Endodermal cell (in vitro differentiated cells): ENCODE results near the gene TRABD2B. TPM values are rescaled to one million over a fixed set of nuclear protein-coding genes. Genes with fewer than 3 reads are reported as not detected.
A peak's percentile ranks its signal among the peaks of the same experiment; 100 is the strongest.

Experiments
- DNase-seq: peaks from one replicate; pipeline ENCODE4 v3.0.0-alpha.2; 2017
- H3K27ac ChIP-seq: 2 replicates; pipeline ENCODE4 v1.5.1; 2013; ENCODE audit warnings: mild to moderate bottlenecking, low read depth, low read length, moderate library complexity
- H3K27me3 ChIP-seq: 2 replicates; pipeline ENCODE4 v1.6.1; 2013; ENCODE audit warnings: mild to moderate bottlenecking, low read length, moderate library complexity; ENCODE audit not compliant: insufficient read depth, control insufficient read depth, poor library complexity, severe bottlenecking
- H3K36me3 ChIP-seq: 2 replicates; pipeline ENCODE4 v1.7.0; 2013; ENCODE audit warnings: mild to moderate bottlenecking, low read length, moderate library complexity; ENCODE audit not compliant: control insufficient read depth, insufficient read depth
- H3K4me1 ChIP-seq: one replicate; pipeline ENCODE4 v1.7.0; 2013; ENCODE audit warnings: low read length; ENCODE audit not compliant: control insufficient read depth, insufficient read depth
- H3K4me3 ChIP-seq: 2 replicates; pipeline ENCODE4 v1.5.1; 2013; ENCODE audit warnings: mild to moderate bottlenecking, low read length, moderate library complexity
- H3K9ac ChIP-seq: 2 replicates; pipeline ENCODE4 v1.6.1; 2013; ENCODE audit warnings: mild to moderate bottlenecking, low read length, moderate library complexity; ENCODE audit not compliant: poor library complexity, severe bottlenecking; ENCODE audit errors: extremely low read depth
- H3K9me3 ChIP-seq: 2 replicates; pipeline ENCODE4 v1.6.1; 2013; ENCODE audit warnings: mild to moderate bottlenecking, low read length, moderate library complexity; ENCODE audit not compliant: control insufficient read depth
- H3K27ac Mint-ChIP-seq: 2 replicates; pipeline ENCODE4 v1.8.0; 2020; ENCODE audit warnings: mixed read lengths
- H3K27me3 Mint-ChIP-seq: 2 replicates; pipeline ENCODE4 v1.8.0; 2021; ENCODE audit warnings: mild to moderate bottlenecking, mixed read lengths; ENCODE audit not compliant: insufficient read depth
- H3K36me3 Mint-ChIP-seq: 2 replicates; pipeline ENCODE4 v1.8.0; 2020; ENCODE audit warnings: low read depth, mixed read lengths
- H3K4me1 Mint-ChIP-seq: 2 replicates; pipeline ENCODE4 v1.8.0; 2020; ENCODE audit warnings: mixed read lengths
- H3K4me3 Mint-ChIP-seq: 2 replicates; pipeline ENCODE4 v1.8.0; 2020; ENCODE audit warnings: mild to moderate bottlenecking, moderate library complexity, mixed read lengths
- H3K9me3 Mint-ChIP-seq: 2 replicates; pipeline ENCODE4 v1.8.0; 2020; ENCODE audit warnings: mild to moderate bottlenecking, mixed read lengths
- CTCF ChIP-seq: fragments of 200-600 bp; sonication (generic); conservative IDR thresholded peaks from 2 replicates; pipeline ENCODE4 v1.5.0; 2021; ENCODE audit warnings: antibody characterized with exemption, mild to moderate bottlenecking
- WGBS, 2 experiments: methylation state at CpG; one replicate each; pipeline versions ENCODE4 v1.1.5 to v1.1.7; 2013; ENCODE audit warnings: missing lambda C conversion rate in 2 of 2, mixed read lengths in 1 of 2; ENCODE audit not compliant: insufficient coverage in 1 of 2, insufficient read length in 1 of 2; 5-methylcytosine and 5-hydroxymethylcytosine counted together
- total RNA-seq, 2 donors: library from RNA; stranded (reverse); fragmentation: NEBNext Ultra II Directional in 1 of 2; extraction: Animal tissue kit (Norgen Biotek cat#: 25700) in 1 of 2; gene quantifications; 2 replicates in 1 of 2; 3 replicates in 1 of 2; pipeline ENCODE4 v1.2.1, GENCODE V29; 2021

TRABD2B gene
- total RNA-seq, 2 donors from 2014 or later = 24.4 to 28.0 TPM

- H3K4me3 Mint-ChIP-seq = no peak overlapping the region
- no peak for DNase-seq
Measured at GRCh38 chr1:47765742-47766485, 231.3 kb downstream of the TRABD2B start.

GRCh38 chr1:47765236-47765635 is 231.9 kb downstream of the TRABD2B start:
- 34 to 51% methylated on average over 8 of the region's 8 CpGs for WGBS, 2 experiments
- no peak overlapping the region for H3K4me3 Mint-ChIP-seq

More at GRCh38 chr1:47765742-47766485, 231.3 kb downstream of the TRABD2B start:
- TF ChIP-seq CTCF = peak; percentile 59
- Mint-ChIP-seq H3K27ac (peak overlapping the region; percentile 85), H3K4me1 (peaks cover 42% of the 10 kb centered on the region), H3K27me3 (peaks cover 8% of the 10 kb centered on the region), H3K9me3 (no peaks in the 10 kb centered on the region), H3K36me3 (peaks cover 13% of the 10 kb centered on the region)
- no peaks in the 10 kb centered on the region for H3K9me3 ChIP-seq
- WGBS, 2 experiments = 94% methylated on average over 14 to 22 of the region's 22 CpGs
- H3K4me3 ChIP-seq = no peak overlapping the region
- H3K27ac ChIP-seq = no peak overlapping the region
- no peak overlapping the region for H3K9ac ChIP-seq
- peaks cover 1% of the 10 kb centered on the region for H3K36me3 ChIP-seq
- H3K27me3 ChIP-seq = no peaks in the 10 kb centered on the region
- H3K4me1 ChIP-seq = peaks cover 5% of the 10 kb centered on the region

GRCh38 chr1:47764461-47765046 is 232.6 kb downstream of the TRABD2B start:
- no peak for DNase-seq
- TF ChIP-seq CTCF = no peak
- Mint-ChIP-seq H3K4me3 (no peak overlapping the region), H3K27ac (peak overlapping the region; percentile 85), H3K36me3 (peaks cover 7% of the 10 kb centered on the region), H3K4me1 (peaks cover 47% of the 10 kb centered on the region), H3K27me3 (peaks cover 10% of the 10 kb centered on the region), H3K9me3 (no peaks in the 10 kb centered on the region)
- H3K27me3 ChIP-seq = no peaks in the 10 kb centered on the region
- peaks cover 5% of the 10 kb centered on the region for H3K4me1 ChIP-seq
- no peak overlapping the region for H3K9ac ChIP-seq
- 91 to 92% methylated on average over 8 to 9 of the region's 9 CpGs for WGBS, 2 experiments
- no peak overlapping the region for H3K27ac ChIP-seq
- H3K4me3 ChIP-seq = no peak overlapping the region
- no peaks in the 10 kb centered on the region for H3K36me3 ChIP-seq
- H3K9me3 ChIP-seq = no peaks in the 10 kb centered on the region

More at GRCh38 chr1:47765236-47765635, 231.9 kb downstream of the TRABD2B start:
- H3K27ac ChIP-seq = no peak overlapping the region
- peaks cover 10% of the 10 kb centered on the region for H3K27me3 Mint-ChIP-seq
- H3K36me3 ChIP-seq = no peaks in the 10 kb centered on the region
- peak; percentile 92 for DNase-seq
- H3K4me3 ChIP-seq = no peak overlapping the region
- peaks cover 8% of the 10 kb centered on the region for H3K36me3 Mint-ChIP-seq
- H3K9me3 ChIP-seq = no peaks in the 10 kb centered on the region
- no peaks in the 10 kb centered on the region for H3K9me3 Mint-ChIP-seq
- TF ChIP-seq CTCF = no peak
- H3K27me3 ChIP-seq = no peaks in the 10 kb centered on the region
- peaks cover 5% of the 10 kb centered on the region for H3K4me1 ChIP-seq
- no peak overlapping the region for H3K9ac ChIP-seq
- H3K4me1 Mint-ChIP-seq = peaks cover 42% of the 10 kb centered on the region
- H3K27ac Mint-ChIP-seq = peak overlapping the region; percentile 85
